Astrocyte (in vitro differentiated cells and primary cell): Measurements from ENCODE around the gene CEP350.

Experiments
- EZH2 ChIP-seq: IDR thresholded peaks from 2 replicates; pipeline ENCODE4 v1.6.1; 2012; ENCODE audit warnings: mild to moderate bottlenecking, low read length, inconsistent platforms; ENCODE audit not compliant: insufficient read depth
- TF ChIP-seq, protein P1 (sequence below): IDR thresholded peaks from 2 replicates; pipeline ENCODE4 v1.5.1; 2011; ENCODE audit warnings: low read depth, mild to moderate bottlenecking, inconsistent platforms, low read length, moderate library complexity; ENCODE audit not compliant: insufficient read depth

DNA sequence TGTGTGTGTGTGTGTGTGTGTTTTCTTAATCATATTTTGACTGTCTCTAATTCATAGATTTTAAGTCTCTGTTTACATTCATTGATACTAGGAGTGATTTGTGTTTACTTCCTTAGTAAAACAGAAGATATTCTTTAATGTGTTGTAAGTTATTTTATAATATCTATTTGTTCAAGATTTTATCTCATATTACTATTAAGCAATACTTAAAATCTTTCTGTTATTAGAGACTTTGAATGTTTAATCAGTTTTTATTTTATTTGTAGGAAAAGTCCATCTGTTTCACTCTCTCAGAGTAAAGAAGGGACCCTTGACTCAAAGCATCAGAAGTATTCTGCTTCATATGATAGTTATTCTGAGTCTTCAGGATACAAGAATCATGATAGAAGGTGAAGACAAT is 89.2 kb downstream of the CEP350 start:
- no peak for TF ChIP-seq EZH2
- TF ChIP-seq, protein P1, sequence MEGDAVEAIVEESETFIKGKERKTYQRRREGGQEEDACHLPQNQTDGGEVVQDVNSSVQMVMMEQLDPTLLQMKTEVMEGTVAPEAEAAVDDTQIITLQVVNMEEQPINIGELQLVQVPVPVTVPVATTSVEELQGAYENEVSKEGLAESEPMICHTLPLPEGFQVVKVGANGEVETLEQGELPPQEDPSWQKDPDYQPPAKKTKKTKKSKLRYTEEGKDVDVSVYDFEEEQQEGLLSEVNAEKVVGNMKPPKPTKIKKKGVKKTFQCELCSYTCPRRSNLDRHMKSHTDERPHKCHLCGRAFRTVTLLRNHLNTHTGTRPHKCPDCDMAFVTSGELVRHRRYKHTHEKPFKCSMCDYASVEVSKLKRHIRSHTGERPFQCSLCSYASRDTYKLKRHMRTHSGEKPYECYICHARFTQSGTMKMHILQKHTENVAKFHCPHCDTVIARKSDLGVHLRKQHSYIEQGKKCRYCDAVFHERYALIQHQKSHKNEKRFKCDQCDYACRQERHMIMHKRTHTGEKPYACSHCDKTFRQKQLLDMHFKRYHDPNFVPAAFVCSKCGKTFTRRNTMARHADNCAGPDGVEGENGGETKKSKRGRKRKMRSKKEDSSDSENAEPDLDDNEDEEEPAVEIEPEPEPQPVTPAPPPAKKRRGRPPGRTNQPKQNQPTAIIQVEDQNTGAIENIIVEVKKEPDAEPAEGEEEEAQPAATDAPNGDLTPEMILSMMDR: no peak
